GM23338 (cell line): ENCODE measurements around the gene GNAO1. TPM values are rescaled to one million over a fixed set of nuclear protein-coding genes. Genes with fewer than 3 reads are reported as not detected.

Experiments used
- ATAC-seq: fragments of 200-7000 bp; cut with Tn5 transposase; 3 replicates; pipeline ENCODE4 v1.9.1; 2020
- DNase-seq: peaks from one replicate; pipeline ENCODE4 v3.0.0-alpha.2; 2015; ENCODE audit warnings: low spot score
- H2AFZ ChIP-seq: fragments of 200-600 bp; sonication (generic); 2 replicates; pipeline ENCODE4 v1.8.0; 2016; ENCODE audit warnings: antibody characterized with exemption, mild to moderate bottlenecking, moderate library complexity
- H3F3A ChIP-seq: fragments of 200-600 bp; sonication (generic); replicated peaks from 2 replicates; pipeline ENCODE4 v1.8.0; 2017; ENCODE audit warnings: antibody characterized with exemption, mixed run types, low read depth
- H3K27ac ChIP-seq: fragments of 200-600 bp; sonication (generic); 2 replicates; pipeline ENCODE4 v1.6.1; 2016; ENCODE audit warnings: low read depth
- H3K27me3 ChIP-seq: fragments of 200-600 bp; sonication (generic); 2 replicates; pipeline ENCODE4 v1.8.0; 2016; ENCODE audit warnings: mild to moderate bottlenecking, mixed run types, moderate library complexity; ENCODE audit not compliant: insufficient read depth
- H3K36me3 ChIP-seq: fragments of 200-600 bp; sonication (generic); 2 replicates; pipeline ENCODE4 v1.8.0; 2016; ENCODE audit warnings: mild to moderate bottlenecking; ENCODE audit not compliant: insufficient read depth
- H3K4me1 ChIP-seq: fragments of 200-600 bp; sonication (generic); 2 replicates; pipeline ENCODE4 v1.8.0; 2016; ENCODE audit warnings: mild to moderate bottlenecking, moderate library complexity; ENCODE audit not compliant: insufficient read depth
- H3K4me2 ChIP-seq: fragments of 200-600 bp; sonication (generic); 2 replicates; pipeline ENCODE4 v1.7.1; 2017; ENCODE audit warnings: mixed run types
- H3K4me3 ChIP-seq: fragments of 200-600 bp; sonication (generic); 2 replicates; pipeline ENCODE4 v1.6.1; 2016; ENCODE audit warnings: mixed run types
- H3K79me2 ChIP-seq: fragments of 200-600 bp; sonication (generic); replicated peaks from 2 replicates; pipeline ENCODE4 v1.8.0; 2017; ENCODE audit warnings: mild to moderate bottlenecking; ENCODE audit not compliant: insufficient read depth
- H3K9me2 ChIP-seq: fragments of 200-600 bp; sonication (generic); 2 replicates; pipeline ENCODE4 v1.8.0; 2017; ENCODE audit not compliant: insufficient read depth
- H4K20me1 ChIP-seq: fragments of 200-600 bp; sonication (generic); replicated peaks from 2 replicates; pipeline ENCODE4 v1.8.0; 2017; ENCODE audit warnings: mild to moderate bottlenecking; ENCODE audit not compliant: insufficient read depth
- H3K27ac Mint-ChIP-seq: 2 replicates; pipeline ENCODE4 v1.8.0; 2020; ENCODE audit warnings: inconsistent platforms, mild to moderate bottlenecking, moderate library complexity, mixed read lengths
- H3K27me3 Mint-ChIP-seq: 3 replicates; pipeline ENCODE4 v1.8.0; 2022; ENCODE audit warnings: low read depth, mild to moderate bottlenecking, moderate library complexity, mixed read lengths, inconsistent platforms; ENCODE audit not compliant: insufficient read depth, poor library complexity
- H3K36me3 Mint-ChIP-seq: 3 replicates; pipeline ENCODE4 v1.8.0; 2021; ENCODE audit warnings: low read depth, mild to moderate bottlenecking, inconsistent platforms, moderate library complexity, mixed read lengths
- H3K4me1 Mint-ChIP-seq: 3 replicates; pipeline ENCODE4 v1.8.0; 2020; ENCODE audit warnings: mild to moderate bottlenecking, inconsistent platforms, mixed read lengths
- H3K4me3 Mint-ChIP-seq: 3 replicates; pipeline ENCODE4 v1.8.0; 2021; ENCODE audit warnings: moderate library complexity, mild to moderate bottlenecking, inconsistent platforms, mixed read lengths
- H3K9me3 Mint-ChIP-seq: 3 replicates; pipeline ENCODE4 v1.8.0; 2020; ENCODE audit warnings: moderate library complexity, mild to moderate bottlenecking, inconsistent platforms, mixed read lengths
- CREB1 ChIP-seq: fragments of 250-450 bp; sonication (Bioruptor Pico); IDR thresholded peaks from 2 replicates; pipeline ENCODE4 v1.5.0; 2020; ENCODE audit warnings: low read depth, mild to moderate bottlenecking, moderate library complexity
- EZH2 ChIP-seq: fragments of 200-600 bp; sonication (generic); IDR thresholded peaks from one replicate; pipeline ENCODE4 v1.8.0; 2017; ENCODE audit warnings: antibody characterized with exemption, mild to moderate bottlenecking, low read depth; ENCODE audit not compliant: unreplicated experiment
- EZH2phosphoT487 ChIP-seq: fragments of 200-600 bp; sonication (generic); IDR thresholded peaks from one replicate; pipeline ENCODE4 v1.8.1; 2018; ENCODE audit warnings: antibody characterized with exemption; ENCODE audit not compliant: unreplicated experiment
- NANOG ChIP-seq: IDR thresholded peaks from 2 replicates; pipeline ENCODE4 v1.6.1; 2016; ENCODE audit warnings: antibody characterized with exemption, borderline replicate concordance
- ZNF114 ChIP-seq: fragments of 250-450 bp; sonication (Bioruptor Pico); IDR thresholded peaks from 2 replicates; pipeline ENCODE4 v1.5.0; 2020; ENCODE audit warnings: mild to moderate bottlenecking, moderate library complexity
- ZNF331 ChIP-seq: fragments of 250-450 bp; sonication (Bioruptor Pico); IDR thresholded peaks from 2 replicates; pipeline ENCODE4 v1.5.0; 2020; ENCODE audit warnings: low read depth, mild to moderate bottlenecking, moderate library complexity
- polyA plus RNA-seq: library from polyadenylated mRNA; unstranded; fragments of >200 nt; fragmentation: Nextera tagmentation; extraction: Ambion mirVana; gene quantifications from 2 replicates; pipeline ENCODE4 v1.2.1, GENCODE V29; 2016
- total RNA-seq: library from RNA; depleted of rRNA; stranded (reverse); fragments of >200 nt; shearing (Covaris generic); gene quantifications from 2 replicates; pipeline ENCODE4 v1.2.3, GENCODE V29; 2014
- TF ChIP-seq, protein P1 (sequence below): IDR thresholded peaks from 2 replicates; pipeline ENCODE4 v1.6.1; 2016; ENCODE audit warnings: antibody characterized with exemption
- TF ChIP-seq, protein P2 (sequence below): IDR thresholded peaks from one replicate; pipeline ENCODE4 v1.6.1; 2018; ENCODE audit warnings: antibody characterized with exemption; ENCODE audit not compliant: unreplicated experiment

The GNAO1 gene
- total and polyA plus RNA-seq, 2 experiments from 2014 or later: 6.5 to 24.8 TPM

DNA sequence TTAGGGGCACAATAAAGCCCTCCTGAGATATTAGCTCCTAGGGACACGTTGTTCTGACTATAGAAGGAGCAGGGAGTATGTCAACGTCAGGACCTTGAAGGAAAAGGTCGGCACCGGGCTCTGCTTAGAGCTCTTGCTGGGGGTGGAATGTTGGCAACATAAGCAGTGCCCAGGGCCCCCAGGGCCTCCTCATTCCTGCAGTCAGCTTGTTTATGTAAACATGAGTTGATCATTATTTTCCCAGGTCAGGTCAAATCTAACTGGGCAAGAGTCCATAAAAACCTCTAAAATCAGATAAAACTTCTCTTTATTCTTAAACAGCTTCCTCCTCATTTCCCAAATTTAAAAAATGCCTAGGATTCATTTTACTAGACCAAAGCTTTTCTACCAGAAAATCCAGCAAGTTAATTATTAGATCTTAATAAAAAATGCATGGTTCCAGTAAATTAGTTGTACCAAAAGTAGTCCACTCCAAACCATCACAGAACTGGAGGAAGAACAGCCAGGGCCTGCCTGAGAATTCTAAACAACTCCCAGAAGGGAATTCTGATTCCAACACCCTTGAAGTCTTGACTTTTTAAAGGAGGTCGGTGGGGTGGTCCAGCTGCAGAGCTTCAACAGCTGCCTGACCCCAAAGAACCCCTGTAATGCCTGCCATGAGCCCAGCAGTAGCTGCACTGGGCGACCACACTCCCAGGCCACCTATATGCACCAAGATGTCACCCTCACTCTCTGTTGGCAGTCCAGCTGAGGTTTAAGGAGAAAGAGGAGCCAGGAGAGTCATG, 179.8 kb downstream of the GNAO1 start:
- H3K27me3 Mint-ChIP-seq: no peaks in the 10 kb centered on the region
- Histone ChIP-seq H2AFZ (no peak overlapping the region), H4K20me1 (no peaks in the 10 kb centered on the region; the same call in 1 of the 2 replicates), H3K27me3 (no peaks in the 10 kb centered on the region), H3K4me1 (no peaks in the 10 kb centered on the region), H3K36me3 (no peaks in the 10 kb centered on the region), H3K79me2 (no peaks in the 10 kb centered on the region; the same call in 1 of the 2 replicates), H3K27ac (no peak overlapping the region), H3K9me2 (no peaks in the 10 kb centered on the region), H3F3A (no peaks in the 10 kb centered on the region), H3K4me3 (no peak overlapping the region), H3K4me2 (no peak overlapping the region)
- no peak overlapping the region for H3K27ac Mint-ChIP-seq
- TF ChIP-seq, protein P1, sequence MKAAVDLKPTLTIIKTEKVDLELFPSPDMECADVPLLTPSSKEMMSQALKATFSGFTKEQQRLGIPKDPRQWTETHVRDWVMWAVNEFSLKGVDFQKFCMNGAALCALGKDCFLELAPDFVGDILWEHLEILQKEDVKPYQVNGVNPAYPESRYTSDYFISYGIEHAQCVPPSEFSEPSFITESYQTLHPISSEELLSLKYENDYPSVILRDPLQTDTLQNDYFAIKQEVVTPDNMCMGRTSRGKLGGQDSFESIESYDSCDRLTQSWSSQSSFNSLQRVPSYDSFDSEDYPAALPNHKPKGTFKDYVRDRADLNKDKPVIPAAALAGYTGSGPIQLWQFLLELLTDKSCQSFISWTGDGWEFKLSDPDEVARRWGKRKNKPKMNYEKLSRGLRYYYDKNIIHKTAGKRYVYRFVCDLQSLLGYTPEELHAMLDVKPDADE: no peak
- no peak for TF ChIP-seq NANOG
- H3K4me1 Mint-ChIP-seq: peaks cover 4% of the 10 kb centered on the region; the same call in 1 of the 3 replicates
- H3K4me3 Mint-ChIP-seq: no peak overlapping the region
- ATAC-seq (peak; percentile 56), DNase-seq (no peak)
- H3K9me3 Mint-ChIP-seq: no peaks in the 10 kb centered on the region
- peaks cover 7% of the 10 kb centered on the region; the same call in 2 of the 3 replicates for H3K36me3 Mint-ChIP-seq

DNA sequence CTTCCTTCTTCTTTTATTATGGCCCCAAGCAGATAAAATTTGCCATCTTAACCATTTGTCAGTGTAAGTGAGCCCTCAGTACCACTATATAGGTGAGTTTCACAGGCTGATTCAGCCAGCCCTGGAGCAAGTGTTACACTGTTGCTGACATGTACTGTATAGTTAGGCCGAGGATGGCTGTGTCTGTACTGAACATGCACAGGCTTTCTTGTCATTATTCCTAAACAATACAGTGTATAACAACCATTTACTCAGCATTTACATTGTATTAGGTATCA, 180.3 kb downstream of the GNAO1 start:
- TF ChIP-seq, protein P1: no peak
- TF ChIP-seq NANOG (no peak), ZNF331 (CRISPR knock-in tag) (no peak)
- H2AFZ ChIP-seq: no peak overlapping the region
- H3K4me1 ChIP-seq: no peaks in the 10 kb centered on the region
- H3K27me3 ChIP-seq: no peaks in the 10 kb centered on the region
- Mint-ChIP-seq H3K4me1 (peaks cover 4% of the 10 kb centered on the region; the same call in 1 of the 3 replicates), H3K27ac (no peak overlapping the region), H3K27me3 (no peaks in the 10 kb centered on the region), H3K9me3 (no peaks in the 10 kb centered on the region), H3K4me3 (no peak overlapping the region), H3K36me3 (peaks cover 7% of the 10 kb centered on the region; the same call in 2 of the 3 replicates)
- DNase-seq (no peak), ATAC-seq (no peak)
- no peaks in the 10 kb centered on the region for H3F3A ChIP-seq
- H3K27ac ChIP-seq: no peak overlapping the region
- H3K9me2 ChIP-seq: no peaks in the 10 kb centered on the region
- H3K4me2 ChIP-seq: no peak overlapping the region
- no peaks in the 10 kb centered on the region for H3K36me3 ChIP-seq
- no peaks in the 10 kb centered on the region; the same call in 1 of the 2 replicates for H3K79me2 ChIP-seq
- no peaks in the 10 kb centered on the region; the same call in 1 of the 2 replicates for H4K20me1 ChIP-seq
- no peak overlapping the region for H3K4me3 ChIP-seq

GRCh38 chr16:56372013-56372634, 180.8 kb downstream of the GNAO1 start:
- Mint-ChIP-seq H3K4me1 (peaks cover 4% of the 10 kb centered on the region; the same call in 1 of the 3 replicates), H3K27me3 (no peaks in the 10 kb centered on the region), H3K36me3 (peaks cover 6% of the 10 kb centered on the region; the same call in 2 of the 3 replicates), H3K9me3 (no peaks in the 10 kb centered on the region), H3K27ac (no peak overlapping the region), H3K4me3 (no peak overlapping the region)
- Histone ChIP-seq H3K79me2 (no peaks in the 10 kb centered on the region; the same call in 1 of the 2 replicates), H3K4me2 (no peak overlapping the region), H3K36me3 (no peaks in the 10 kb centered on the region), H3K27me3 (no peaks in the 10 kb centered on the region), H3K4me3 (no peak overlapping the region), H3K4me1 (no peaks in the 10 kb centered on the region), H3K9me2 (no peaks in the 10 kb centered on the region), H3K27ac (no peak overlapping the region), H4K20me1 (no peaks in the 10 kb centered on the region; the same call in 1 of the 2 replicates), H3F3A (no peaks in the 10 kb centered on the region), H2AFZ (no peak overlapping the region)
- no peak for DNase-seq
- no peak for ATAC-seq
- no peak for TF ChIP-seq EZH2
- no peak for TF ChIP-seq ZNF331 (CRISPR knock-in tag)
- TF ChIP-seq, protein P1: no peak
- TF ChIP-seq EZH2phosphoT487: no peak
- TF ChIP-seq CREB1: no peak
- TF ChIP-seq, protein P2, sequence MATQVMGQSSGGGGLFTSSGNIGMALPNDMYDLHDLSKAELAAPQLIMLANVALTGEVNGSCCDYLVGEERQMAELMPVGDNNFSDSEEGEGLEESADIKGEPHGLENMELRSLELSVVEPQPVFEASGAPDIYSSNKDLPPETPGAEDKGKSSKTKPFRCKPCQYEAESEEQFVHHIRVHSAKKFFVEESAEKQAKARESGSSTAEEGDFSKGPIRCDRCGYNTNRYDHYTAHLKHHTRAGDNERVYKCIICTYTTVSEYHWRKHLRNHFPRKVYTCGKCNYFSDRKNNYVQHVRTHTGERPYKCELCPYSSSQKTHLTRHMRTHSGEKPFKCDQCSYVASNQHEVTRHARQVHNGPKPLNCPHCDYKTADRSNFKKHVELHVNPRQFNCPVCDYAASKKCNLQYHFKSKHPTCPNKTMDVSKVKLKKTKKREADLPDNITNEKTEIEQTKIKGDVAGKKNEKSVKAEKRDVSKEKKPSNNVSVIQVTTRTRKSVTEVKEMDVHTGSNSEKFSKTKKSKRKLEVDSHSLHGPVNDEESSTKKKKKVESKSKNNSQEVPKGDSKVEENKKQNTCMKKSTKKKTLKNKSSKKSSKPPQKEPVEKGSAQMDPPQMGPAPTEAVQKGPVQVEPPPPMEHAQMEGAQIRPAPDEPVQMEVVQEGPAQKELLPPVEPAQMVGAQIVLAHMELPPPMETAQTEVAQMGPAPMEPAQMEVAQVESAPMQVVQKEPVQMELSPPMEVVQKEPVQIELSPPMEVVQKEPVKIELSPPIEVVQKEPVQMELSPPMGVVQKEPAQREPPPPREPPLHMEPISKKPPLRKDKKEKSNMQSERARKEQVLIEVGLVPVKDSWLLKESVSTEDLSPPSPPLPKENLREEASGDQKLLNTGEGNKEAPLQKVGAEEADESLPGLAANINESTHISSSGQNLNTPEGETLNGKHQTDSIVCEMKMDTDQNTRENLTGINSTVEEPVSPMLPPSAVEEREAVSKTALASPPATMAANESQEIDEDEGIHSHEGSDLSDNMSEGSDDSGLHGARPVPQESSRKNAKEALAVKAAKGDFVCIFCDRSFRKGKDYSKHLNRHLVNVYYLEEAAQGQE: no peak
- no peak for TF ChIP-seq NANOG
- TF ChIP-seq ZNF114: no peak
